Endothelial cell of umbilical vein (primary cell): Measurements from ENCODE around the gene ATR.

ENCODE experiments used
- CTCF ChIP-seq, 2 donors: IDR thresholded peaks; 1 replicate in 1 of 2; 2 replicates in 1 of 2; pipeline ENCODE4 v1.5.1; 2011; ENCODE audit warnings: low read length in 2 of 2, mild to moderate bottlenecking in 2 of 2, moderate library complexity in 2 of 2, control low read depth in 1 of 2, inconsistent platforms in 1 of 2, low read depth in 1 of 2; ENCODE audit not compliant: insufficient read depth in 1 of 2; ENCODE audit errors: extremely low read depth in 1 of 2
- EZH2 ChIP-seq: IDR thresholded peaks from 2 replicates; pipeline ENCODE4 v1.6.1; 2012; ENCODE audit warnings: borderline replicate concordance, low read depth, mild to moderate bottlenecking, moderate library complexity, low read length, inconsistent platforms; ENCODE audit not compliant: severe bottlenecking
- JUN ChIP-seq: IDR thresholded peaks from 2 replicates; pipeline ENCODE4 v1.6.1; 2011; ENCODE audit warnings: borderline replicate concordance, low read depth; ENCODE audit not compliant: insufficient read length, insufficient read depth
- MYC ChIP-seq: IDR thresholded peaks from one replicate; pipeline ENCODE4 v1.6.1; 2011; ENCODE audit warnings: mild to moderate bottlenecking, low read depth, low read length
- POLR2A ChIP-seq: IDR thresholded peaks from 2 replicates; pipeline ENCODE4 v1.6.1; 2012; ENCODE audit warnings: low read depth, mild to moderate bottlenecking, control low read depth, low read length
- POLR2AphosphoS5 ChIP-seq: IDR thresholded peaks from 2 replicates; pipeline ENCODE4 v1.6.1; 2012; ENCODE audit warnings: low read depth, mild to moderate bottlenecking, control low read depth, low read length, moderate library complexity; ENCODE audit not compliant: insufficient read depth

DNA sequence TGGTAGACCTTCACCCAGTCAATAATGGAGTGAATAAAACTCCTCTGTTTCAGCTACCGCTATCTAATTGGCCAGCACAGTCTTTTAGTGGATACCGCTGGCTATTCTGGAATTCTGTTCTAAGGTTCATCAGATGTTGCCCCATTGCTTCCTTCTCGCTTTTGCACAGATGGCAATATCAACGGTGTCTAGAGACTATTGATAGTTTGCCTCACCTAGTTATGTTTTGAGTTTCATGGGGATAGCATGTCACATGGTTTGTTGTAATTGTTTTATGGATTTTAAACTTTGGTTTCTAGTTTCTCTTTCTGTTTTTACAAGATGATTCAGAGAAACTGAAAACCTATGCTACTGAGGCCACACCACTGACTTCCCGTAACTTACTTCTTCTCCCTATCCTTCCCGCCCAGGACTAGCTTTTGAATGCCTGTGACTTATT lies 132.7 kb downstream of the ATR start:
- no peak for TF ChIP-seq POLR2AphosphoS5
- no peak for TF ChIP-seq POLR2A
- no peak for TF ChIP-seq CTCF (IDR thresholded peaks at IDR 0.05; ENCODE audit: extremely low read depth in 1 of 2, insufficient read depth in 1 of 2, low read depth in 1 of 2, low read length in 2 of 2)
- TF ChIP-seq JUN = no peak
- no peak for TF ChIP-seq EZH2
- no peak for TF ChIP-seq MYC
